NOMO-1 (cell line): ENCODE results near the gene ZNF568.

Experiments
- DNase-seq, 2 experiments: peaks; one replicate each; lab custom pipeline; 2025; ENCODE audit not compliant: unreplicated experiment in 2 of 2; lab: John Stamatoyannopoulos, UW

Gene ZNF568

DNA sequence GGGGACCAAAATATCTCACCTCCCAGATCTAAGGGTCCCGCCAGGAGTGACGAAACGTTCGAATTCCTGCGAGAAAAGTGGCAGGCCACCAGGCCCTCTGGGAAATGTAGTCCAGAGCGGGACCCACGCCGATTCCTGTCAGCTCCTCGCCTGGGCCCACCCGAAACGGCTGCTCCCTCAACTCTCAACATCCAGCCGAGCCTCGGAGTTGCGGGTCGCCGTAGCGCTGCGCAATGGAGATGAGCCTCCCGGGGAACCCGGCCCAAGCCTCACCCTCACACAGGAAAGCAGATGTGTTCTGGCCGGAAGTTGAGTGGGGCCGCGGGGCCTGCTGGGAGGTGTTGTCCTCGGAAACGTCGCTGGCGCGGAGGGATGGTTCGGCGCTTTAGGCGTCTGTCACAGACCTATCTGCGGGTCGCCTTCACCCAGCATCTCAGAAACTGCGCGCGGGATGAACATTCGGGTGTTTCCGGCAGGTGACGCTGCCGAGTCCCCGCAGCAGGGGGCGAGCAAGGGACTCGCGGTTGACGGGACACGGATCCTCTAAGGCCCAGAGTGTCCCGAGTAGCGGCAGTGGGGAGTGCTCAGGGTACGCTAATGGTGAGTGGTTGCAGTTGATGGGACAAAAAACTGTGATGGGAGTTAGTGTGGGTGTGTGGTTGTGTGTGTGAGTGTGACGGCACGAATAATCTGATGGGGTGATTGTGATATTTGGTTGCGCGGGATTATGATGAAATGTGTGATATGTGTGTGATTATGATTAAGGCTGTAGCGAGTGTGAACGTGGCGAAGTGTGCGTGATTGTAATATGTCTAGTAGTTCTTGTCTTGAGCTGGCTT, at the start of gene ZNF568, which contains the start of gene ZNF829:
ZNF568 (plus strand) TSS at position 341 of the 839 bp plus-strand sequence. CDS start 6,439 bp downstream, outside the sequence.
ZNF829 (minus strand) TSS at position 300 of the 839 bp plus-strand sequence. CDS start 1,124 bp downstream, outside the sequence.
- no peak for DNase-seq

DNA sequence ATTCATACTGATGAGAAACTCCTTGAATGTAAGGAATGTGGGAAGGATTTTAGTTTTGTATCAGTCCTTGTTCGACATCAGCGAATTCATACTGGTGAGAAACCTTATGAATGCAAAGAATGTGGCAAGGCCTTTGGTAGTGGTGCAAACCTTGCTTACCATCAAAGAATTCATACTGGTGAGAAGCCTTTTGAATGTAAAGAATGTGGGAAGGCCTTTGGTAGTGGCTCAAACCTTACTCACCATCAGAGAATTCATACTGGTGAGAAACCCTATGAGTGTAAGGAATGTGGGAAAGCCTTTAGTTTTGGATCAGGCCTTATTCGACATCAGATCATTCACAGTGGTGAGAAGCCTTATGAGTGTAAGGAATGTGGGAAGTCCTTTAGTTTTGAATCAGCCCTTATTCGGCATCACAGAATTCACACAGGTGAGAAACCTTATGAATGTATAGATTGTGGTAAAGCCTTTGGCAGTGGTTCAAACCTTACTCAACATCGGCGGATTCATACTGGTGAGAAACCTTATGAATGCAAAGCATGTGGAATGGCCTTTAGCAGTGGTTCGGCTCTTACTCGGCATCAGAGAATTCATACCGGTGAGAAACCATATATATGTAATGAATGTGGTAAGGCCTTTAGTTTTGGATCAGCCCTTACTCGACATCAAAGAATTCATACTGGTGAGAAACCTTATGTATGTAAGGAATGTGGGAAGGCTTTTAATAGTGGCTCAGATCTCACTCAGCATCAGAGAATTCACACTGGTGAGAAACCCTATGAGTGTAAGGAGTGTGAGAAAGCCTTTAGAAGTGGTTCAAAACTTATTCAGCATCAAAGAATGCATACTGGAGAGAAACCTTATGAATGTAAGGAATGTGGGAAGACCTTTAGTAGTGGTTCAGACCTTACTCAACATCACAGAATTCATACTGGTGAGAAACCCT, 38.9 kb upstream of the ZNF568 start:
- no peak for DNase-seq

GRCh38 chr19:36891768-36892357, 24.3 kb upstream of the ZNF568 start:
- no peak for DNase-seq

DNA sequence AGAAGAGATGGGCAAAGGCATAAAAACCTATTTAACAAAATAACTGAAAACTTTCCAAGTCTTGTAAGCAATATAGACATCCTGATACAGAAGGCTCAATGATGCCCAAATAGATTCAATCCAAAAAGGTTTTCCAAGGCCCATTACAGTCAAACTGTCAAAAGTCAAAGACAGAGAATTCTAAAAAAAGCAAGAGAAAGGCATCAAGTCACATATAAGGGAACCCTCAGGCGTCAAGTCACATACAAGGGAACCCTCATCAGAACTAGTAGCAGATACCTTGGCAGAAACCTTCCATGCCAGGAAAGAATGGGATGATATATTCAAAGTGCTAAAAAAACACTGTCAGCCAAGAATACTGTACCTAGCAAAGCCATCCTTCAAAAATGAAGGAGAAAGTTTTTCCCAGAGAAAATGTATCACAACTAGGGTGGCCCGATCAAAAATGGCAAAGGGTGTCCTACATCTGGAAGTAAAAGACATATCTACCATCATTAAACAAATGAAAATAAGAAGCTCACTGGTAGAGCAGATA, 21.2 kb upstream of the ZNF568 start:
- no peak for DNase-seq

GRCh38 chr19:36898422-36898821, 17.7 kb upstream of the ZNF568 start:
- DNase-seq: no peak

- no peak for DNase-seq
Observed at GRCh38 chr19:36916991-36917390, 859 bp downstream of the ZNF568 start.

DNA sequence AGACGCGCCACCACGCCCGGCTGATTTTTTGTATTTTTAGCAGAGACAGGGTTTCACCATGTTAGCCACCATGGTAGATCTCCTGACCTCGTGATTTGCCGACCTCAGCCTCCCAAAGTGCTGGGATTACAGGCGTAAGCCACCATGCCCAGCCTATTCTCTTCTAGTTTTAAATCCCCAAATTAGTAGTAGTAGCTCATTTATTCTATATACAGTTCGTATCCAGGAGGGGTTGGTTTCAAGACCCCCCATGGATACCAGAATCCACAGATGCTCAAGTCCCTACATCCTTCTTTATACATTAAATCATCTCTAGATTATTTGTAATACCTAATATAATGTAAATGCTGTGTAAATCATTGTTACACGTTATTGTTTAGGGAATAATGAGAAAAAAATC, 2.0 kb downstream of the ZNF568 start:
- DNase-seq: no peak

DNA sequence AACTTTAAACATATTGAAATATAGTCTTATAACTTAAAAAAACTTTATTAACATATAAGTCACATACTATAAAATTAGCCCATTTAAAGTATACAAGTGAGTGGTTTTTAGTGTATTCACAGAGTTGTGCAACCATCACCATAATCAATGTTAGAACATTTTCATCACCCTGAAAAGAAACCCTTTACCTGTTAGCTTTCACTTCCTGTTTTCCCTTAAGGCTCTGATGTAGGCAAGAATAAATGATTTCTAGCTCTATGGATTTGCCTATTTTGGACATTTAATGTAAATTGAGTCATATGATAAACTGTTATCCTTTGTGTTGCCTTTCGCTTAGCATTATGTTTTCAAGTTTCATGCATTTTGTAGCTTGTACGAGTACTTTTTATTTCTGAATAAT, 15.6 kb downstream of the ZNF568 start:
- DNase-seq: no peak

- no peak for DNase-seq
Observed at GRCh38 chr19:36939153-36939552, 23.0 kb downstream of the ZNF568 start.

DNA sequence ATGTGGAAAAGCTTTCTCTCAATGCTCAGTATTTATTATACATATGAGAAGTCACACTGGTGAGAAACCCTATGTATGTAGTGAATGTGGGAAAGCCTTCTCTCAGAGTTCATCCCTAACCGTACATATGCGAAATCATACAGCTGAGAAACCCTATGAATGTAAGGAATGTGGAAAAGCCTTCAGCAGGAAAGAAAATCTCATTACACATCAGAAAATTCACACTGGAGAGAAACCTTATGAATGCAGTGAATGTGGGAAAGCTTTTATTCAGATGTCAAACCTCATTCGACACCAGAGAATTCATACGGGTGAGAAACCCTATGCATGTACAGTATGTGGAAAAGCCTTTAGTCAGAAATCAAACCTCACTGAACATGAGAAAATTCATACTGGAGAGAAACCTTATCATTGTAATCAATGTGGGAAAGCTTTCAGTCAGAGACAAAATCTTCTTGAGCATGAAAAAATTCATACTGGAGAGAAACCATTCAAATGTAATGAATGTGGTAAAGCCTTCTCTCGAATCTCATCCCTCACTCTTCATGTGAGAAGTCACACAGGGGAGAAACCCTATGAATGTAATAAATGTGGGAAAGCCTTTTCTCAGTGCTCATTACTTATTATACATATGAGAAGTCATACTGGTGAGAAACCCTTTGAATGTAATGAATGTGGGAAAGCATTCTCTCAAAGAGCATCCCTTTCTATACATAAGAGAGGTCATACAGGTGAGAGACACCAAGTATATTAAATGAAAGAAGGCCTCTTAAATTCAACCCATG, 34.4 kb downstream of the ZNF568 start:
- DNase-seq: no peak

- no peak for DNase-seq
Observed at GRCh38 chr19:36962346-36962745, 46.2 kb downstream of the ZNF568 start.

GRCh38 chr19:36963280-36963679, 47.1 kb downstream of the ZNF568 start:
- DNase-seq: no peak

DNA sequence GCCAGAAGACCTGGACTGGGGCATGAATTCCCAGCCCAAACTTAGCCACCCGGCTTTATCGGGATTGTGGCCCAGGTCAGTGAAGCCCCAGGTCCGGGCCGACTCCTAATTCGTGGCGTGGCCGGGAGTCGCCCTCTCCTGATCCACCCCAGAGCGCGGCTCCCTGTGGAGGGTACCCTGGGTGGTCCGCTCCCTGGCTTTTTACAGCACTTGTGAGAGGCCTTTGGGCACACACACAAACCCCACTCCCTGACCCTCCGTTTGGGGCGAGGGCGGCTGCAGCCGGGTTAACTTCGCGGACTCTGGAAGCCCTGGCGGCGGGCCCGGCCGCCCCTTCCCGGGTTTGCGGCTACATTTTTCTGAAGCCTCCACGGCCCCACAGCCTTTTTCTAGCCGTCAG, 56.4 kb downstream of the ZNF568 start:
- DNase-seq: no peak

- DNase-seq: no peak
Observed at GRCh38 chr19:36973021-36973843, 57.1 kb downstream of the ZNF568 start.

DNA sequence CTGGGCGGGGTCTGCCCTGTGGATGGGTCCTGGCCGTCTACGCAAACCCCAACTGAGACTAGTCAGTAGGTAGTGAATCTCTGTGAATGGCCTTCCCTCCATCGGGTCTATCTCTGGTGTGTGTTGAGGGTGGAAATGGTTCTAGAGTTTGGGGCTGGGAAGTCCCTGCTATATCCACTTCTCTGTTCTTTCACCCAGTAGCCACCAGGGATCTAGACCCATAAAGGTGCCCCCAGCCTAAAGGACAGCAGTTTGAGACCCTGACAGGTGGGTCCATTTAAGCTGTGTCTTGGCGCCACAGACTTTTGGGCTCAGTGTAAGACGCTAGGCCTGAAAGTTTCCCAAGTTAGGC, 57.7 kb downstream of the ZNF568 start:
- DNase-seq: no peak

DNA sequence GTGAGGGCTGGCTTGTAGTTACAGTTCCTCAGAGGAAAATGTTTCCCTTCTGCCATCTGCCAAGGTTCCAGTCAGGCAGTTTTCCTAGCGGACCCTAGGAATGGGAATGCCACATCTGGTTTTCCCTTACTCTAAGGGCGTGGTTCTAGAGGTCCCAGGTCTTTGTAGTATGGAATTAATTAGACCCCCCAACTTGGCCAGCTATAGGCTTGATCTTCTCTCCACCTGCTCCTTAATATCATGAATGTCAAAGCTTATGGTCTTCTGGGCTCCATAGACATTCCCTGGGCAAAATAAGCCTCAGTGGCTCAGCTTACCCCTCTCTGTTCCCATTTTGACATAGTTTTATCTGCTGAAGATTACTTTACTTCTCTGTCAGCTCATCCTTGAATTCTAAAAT, 70.0 kb downstream of the ZNF568 start:
- DNase-seq: no peak

DNA sequence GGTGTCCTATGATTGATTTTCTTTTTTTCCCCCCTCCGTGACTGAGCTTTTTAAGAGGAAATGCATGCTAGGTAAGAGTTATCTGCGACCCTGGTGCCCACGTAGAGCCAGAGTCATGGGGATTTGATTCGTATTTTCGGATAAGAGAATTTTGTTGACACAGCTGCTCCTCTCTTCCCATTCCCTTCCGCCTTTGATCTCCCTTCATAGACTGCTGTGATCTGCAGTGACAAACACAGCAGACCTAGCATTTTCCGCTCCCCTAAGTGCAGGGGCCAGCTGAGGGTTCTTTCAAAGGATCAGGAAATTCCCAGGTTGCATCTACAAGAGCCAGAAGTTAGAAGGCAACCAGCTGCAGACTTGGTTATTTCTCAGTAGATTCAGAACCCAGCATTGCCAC, 70.5 kb downstream of the ZNF568 start:
- DNase-seq: no peak

DNA sequence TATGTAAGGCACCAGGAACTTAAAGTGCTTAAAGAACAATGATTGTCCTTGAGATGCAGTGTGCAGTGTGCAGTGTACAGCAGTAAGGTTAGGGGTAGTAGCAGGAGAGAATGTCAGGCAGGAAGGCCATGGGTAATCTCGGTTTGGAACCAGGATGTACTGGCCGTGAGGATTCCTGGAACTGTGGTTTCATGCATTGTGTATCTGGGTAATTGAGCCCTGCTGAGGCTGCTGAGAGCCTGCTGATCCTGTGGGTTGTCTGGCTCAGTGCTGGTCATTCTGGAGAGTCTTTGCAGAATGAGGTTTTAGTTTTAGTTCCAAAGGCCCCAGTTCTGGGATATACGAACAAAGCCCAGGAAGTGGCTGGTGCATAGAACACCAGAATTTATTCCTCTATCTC, 71.0 kb downstream of the ZNF568 start:
- DNase-seq: no peak

GRCh38 chr19:36997152-36997842, 81.2 kb downstream of the ZNF568 start:
- no peak for DNase-seq
